GM23338 (cell line): ENCODE results near the gene CCDC177. TPM values are rescaled to one million over a fixed set of nuclear protein-coding genes. Genes with fewer than 3 reads are reported as not detected.
A peak's percentile ranks its signal among the peaks of the same experiment; 100 is the strongest.

Source experiments
- ATAC-seq: fragments of 200-7000 bp; cut with Tn5 transposase; 3 replicates; pipeline ENCODE4 v1.9.1; 2020
- DNase-seq: peaks from one replicate; pipeline ENCODE4 v3.0.0-alpha.2; 2015; ENCODE audit warnings: low spot score
- H2AFZ ChIP-seq: fragments of 200-600 bp; sonication (generic); 2 replicates; pipeline ENCODE4 v1.8.0; 2016; ENCODE audit warnings: antibody characterized with exemption, mild to moderate bottlenecking, moderate library complexity
- H3F3A ChIP-seq: fragments of 200-600 bp; sonication (generic); replicated peaks from 2 replicates; pipeline ENCODE4 v1.8.0; 2017; ENCODE audit warnings: antibody characterized with exemption, mixed run types, low read depth
- H3K27ac ChIP-seq: fragments of 200-600 bp; sonication (generic); 2 replicates; pipeline ENCODE4 v1.6.1; 2016; ENCODE audit warnings: low read depth
- H3K27me3 ChIP-seq: fragments of 200-600 bp; sonication (generic); 2 replicates; pipeline ENCODE4 v1.8.0; 2016; ENCODE audit warnings: mild to moderate bottlenecking, mixed run types, moderate library complexity; ENCODE audit not compliant: insufficient read depth
- H3K36me3 ChIP-seq: fragments of 200-600 bp; sonication (generic); 2 replicates; pipeline ENCODE4 v1.8.0; 2016; ENCODE audit warnings: mild to moderate bottlenecking; ENCODE audit not compliant: insufficient read depth
- H3K4me1 ChIP-seq: fragments of 200-600 bp; sonication (generic); 2 replicates; pipeline ENCODE4 v1.8.0; 2016; ENCODE audit warnings: mild to moderate bottlenecking, moderate library complexity; ENCODE audit not compliant: insufficient read depth
- H3K4me2 ChIP-seq: fragments of 200-600 bp; sonication (generic); 2 replicates; pipeline ENCODE4 v1.7.1; 2017; ENCODE audit warnings: mixed run types
- H3K4me3 ChIP-seq: fragments of 200-600 bp; sonication (generic); 2 replicates; pipeline ENCODE4 v1.6.1; 2016; ENCODE audit warnings: mixed run types
- H3K79me2 ChIP-seq: fragments of 200-600 bp; sonication (generic); replicated peaks from 2 replicates; pipeline ENCODE4 v1.8.0; 2017; ENCODE audit warnings: mild to moderate bottlenecking; ENCODE audit not compliant: insufficient read depth
- H3K9me2 ChIP-seq: fragments of 200-600 bp; sonication (generic); 2 replicates; pipeline ENCODE4 v1.8.0; 2017; ENCODE audit not compliant: insufficient read depth
- H4K20me1 ChIP-seq: fragments of 200-600 bp; sonication (generic); replicated peaks from 2 replicates; pipeline ENCODE4 v1.8.0; 2017; ENCODE audit warnings: mild to moderate bottlenecking; ENCODE audit not compliant: insufficient read depth
- H3K27ac Mint-ChIP-seq: 2 replicates; pipeline ENCODE4 v1.8.0; 2020; ENCODE audit warnings: inconsistent platforms, mild to moderate bottlenecking, moderate library complexity, mixed read lengths
- H3K27me3 Mint-ChIP-seq: 3 replicates; pipeline ENCODE4 v1.8.0; 2022; ENCODE audit warnings: low read depth, mild to moderate bottlenecking, moderate library complexity, mixed read lengths, inconsistent platforms; ENCODE audit not compliant: insufficient read depth, poor library complexity
- H3K36me3 Mint-ChIP-seq: 3 replicates; pipeline ENCODE4 v1.8.0; 2021; ENCODE audit warnings: low read depth, mild to moderate bottlenecking, inconsistent platforms, moderate library complexity, mixed read lengths
- H3K4me1 Mint-ChIP-seq: 3 replicates; pipeline ENCODE4 v1.8.0; 2020; ENCODE audit warnings: mild to moderate bottlenecking, inconsistent platforms, mixed read lengths
- H3K4me3 Mint-ChIP-seq: 3 replicates; pipeline ENCODE4 v1.8.0; 2021; ENCODE audit warnings: moderate library complexity, mild to moderate bottlenecking, inconsistent platforms, mixed read lengths
- H3K9me3 Mint-ChIP-seq: 3 replicates; pipeline ENCODE4 v1.8.0; 2020; ENCODE audit warnings: moderate library complexity, mild to moderate bottlenecking, inconsistent platforms, mixed read lengths
- CREB1 ChIP-seq: fragments of 250-450 bp; sonication (Bioruptor Pico); IDR thresholded peaks from 2 replicates; pipeline ENCODE4 v1.5.0; 2020; ENCODE audit warnings: low read depth, mild to moderate bottlenecking, moderate library complexity
- CTCF ChIP-seq, 2 experiments: fragments of 200-600 bp in 1 of 2; sonication (generic) in 1 of 2; conservative IDR thresholded peaks; 2 replicates each; pipeline versions ENCODE4 v1.5.1 to v1.6.1; 2016 to 2017; ENCODE audit warnings: antibody characterized with exemption in 2 of 2, low read depth in 2 of 2, mild to moderate bottlenecking in 2 of 2, moderate library complexity in 1 of 2
- ETS1 ChIP-seq: IDR thresholded peaks from 2 replicates; pipeline ENCODE4 v1.6.1; 2016; ENCODE audit warnings: antibody characterized with exemption
- EZH2 ChIP-seq: fragments of 200-600 bp; sonication (generic); IDR thresholded peaks from one replicate; pipeline ENCODE4 v1.8.0; 2017; ENCODE audit warnings: antibody characterized with exemption, mild to moderate bottlenecking, low read depth; ENCODE audit not compliant: unreplicated experiment
- EZH2phosphoT487 ChIP-seq: fragments of 200-600 bp; sonication (generic); IDR thresholded peaks from one replicate; pipeline ENCODE4 v1.8.1; 2018; ENCODE audit warnings: antibody characterized with exemption; ENCODE audit not compliant: unreplicated experiment
- NANOG ChIP-seq: IDR thresholded peaks from 2 replicates; pipeline ENCODE4 v1.6.1; 2016; ENCODE audit warnings: antibody characterized with exemption, borderline replicate concordance
- POLR2AphosphoS5 ChIP-seq: IDR thresholded peaks from 2 replicates; pipeline ENCODE4 v1.6.1; 2016; ENCODE audit warnings: antibody characterized with exemption, low read depth
- REST ChIP-seq: IDR thresholded peaks from one replicate; pipeline ENCODE4 v1.6.1; 2018; ENCODE audit warnings: antibody characterized with exemption; ENCODE audit not compliant: unreplicated experiment
- STAT1 ChIP-seq: IDR thresholded peaks from one replicate; pipeline ENCODE4 v1.6.1; 2016; ENCODE audit warnings: antibody characterized with exemption; ENCODE audit not compliant: unreplicated experiment
- ZNF114 ChIP-seq: fragments of 250-450 bp; sonication (Bioruptor Pico); IDR thresholded peaks from 2 replicates; pipeline ENCODE4 v1.5.0; 2020; ENCODE audit warnings: mild to moderate bottlenecking, moderate library complexity
- ZNF331 ChIP-seq: fragments of 250-450 bp; sonication (Bioruptor Pico); IDR thresholded peaks from 2 replicates; pipeline ENCODE4 v1.5.0; 2020; ENCODE audit warnings: low read depth, mild to moderate bottlenecking, moderate library complexity
- polyA plus RNA-seq: library from polyadenylated mRNA; unstranded; fragments of >200 nt; fragmentation: Nextera tagmentation; extraction: Ambion mirVana; gene quantifications from 2 replicates; pipeline ENCODE4 v1.2.1, GENCODE V29; 2016
- total RNA-seq: library from RNA; depleted of rRNA; stranded (reverse); fragments of >200 nt; shearing (Covaris generic); gene quantifications from 2 replicates; pipeline ENCODE4 v1.2.3, GENCODE V29; 2014

The CCDC177 gene
- total and polyA plus RNA-seq, 2 experiments from 2014 or later = 0.18 to 1.7 TPM

- Mint-ChIP-seq H3K27ac (no peak overlapping the region), H3K27me3 (peaks cover 49% of the 10 kb centered on the region), H3K36me3 (peaks cover 9% of the 10 kb centered on the region; the same call in 2 of the 3 replicates), H3K4me1 (peaks cover 3% of the 10 kb centered on the region; the same call in 2 of the 3 replicates), H3K9me3 (peaks cover 25% of the 10 kb centered on the region; the same call in 2 of the 3 replicates), H3K4me3 (peak overlapping the region; percentile 76)
- TF ChIP-seq EZH2phosphoT487 (no peak), EZH2 (no peak), ETS1 (no peak)
- Histone ChIP-seq H3K4me1 (peaks cover 4% of the 10 kb centered on the region; the same call in 1 of the 2 replicates), H3K36me3 (no peaks in the 10 kb centered on the region; the same call in 1 of the 2 replicates), H3K27me3 (peaks cover 64% of the 10 kb centered on the region), H3K4me2 (peak overlapping the region; percentile 88; the same call in 1 of the 2 replicates), H2AFZ (no peak overlapping the region), H3K79me2 (no peaks in the 10 kb centered on the region), H3F3A (0 out of 2 replicates have a peak, but pooled peaks cover 11% of the 10 kb centered on the region), H3K9me2 (no peaks in the 10 kb centered on the region; the same call in 1 of the 2 replicates), H3K4me3 (peak overlapping the region; percentile 58), H3K27ac (no peak overlapping the region), H4K20me1 (no peaks in the 10 kb centered on the region; the same call in none of the 2 replicates)
- ATAC-seq (no peak), DNase-seq (no peak)
Observed at GRCh38 chr14:69574954-69575295, 254 bp upstream of the CCDC177 start.

GRCh38 chr14:69573831-69574262 is 824 bp downstream of the CCDC177 start:
- H3K4me1 Mint-ChIP-seq = peaks cover 3% of the 10 kb centered on the region; the same call in 2 of the 3 replicates
- no peak overlapping the region for H3K27ac ChIP-seq
- no peaks in the 10 kb centered on the region; the same call in none of the 2 replicates for H4K20me1 ChIP-seq
- H3K4me3 ChIP-seq = peak overlapping the region; percentile 58
- H3K27me3 Mint-ChIP-seq = peaks cover 53% of the 10 kb centered on the region
- H3K9me3 Mint-ChIP-seq = peaks cover 25% of the 10 kb centered on the region; the same call in 2 of the 3 replicates
- peak; percentile 34 for ATAC-seq
- peak overlapping the region; percentile 94 for H2AFZ ChIP-seq
- peaks cover 4% of the 10 kb centered on the region; the same call in 1 of the 2 replicates for H3K4me1 ChIP-seq
- peak overlapping the region; percentile 76 for H3K4me3 Mint-ChIP-seq
- peaks cover 9% of the 10 kb centered on the region; the same call in 2 of the 3 replicates for H3K36me3 Mint-ChIP-seq
- 0 out of 2 replicates have a peak, but pooled peaks cover 11% of the 10 kb centered on the region for H3F3A ChIP-seq
- H3K79me2 ChIP-seq = no peaks in the 10 kb centered on the region
- H3K27ac Mint-ChIP-seq = no peak overlapping the region
- no peaks in the 10 kb centered on the region; the same call in 1 of the 2 replicates for H3K36me3 ChIP-seq
- peaks cover 75% of the 10 kb centered on the region for H3K27me3 ChIP-seq
- peak; percentile 61 for DNase-seq
- no peaks in the 10 kb centered on the region; the same call in 1 of the 2 replicates for H3K9me2 ChIP-seq
- H3K4me2 ChIP-seq = peak overlapping the region; percentile 88
- no peak for TF ChIP-seq CREB1 (CRISPR knock-in tag)
- TF ChIP-seq ZNF331 = no peak
- TF ChIP-seq CTCF (conservative IDR thresholded peaks at IDR 0.05; ENCODE audit: low read depth in 2 of 2) = no peak
- no peak for TF ChIP-seq POLR2AphosphoS5
- no peak for TF ChIP-seq ETS1
- TF ChIP-seq STAT1 = no peak
- no peak for TF ChIP-seq ZNF114 (CRISPR knock-in tag)
- TF ChIP-seq REST = no peak
- no peak for TF ChIP-seq NANOG
- no peak for TF ChIP-seq EZH2phosphoT487
- no peak for TF ChIP-seq EZH2
